IPS-NIHi7 (cell line): ENCODE data around the gene FNDC8.
"Not testable (repeated sequence)": the region's sequence is repeated elsewhere in the genome, so short reads cannot be mapped to it uniquely, and the experiment has no call there.

Experiments used
- DNase-seq: peaks from one replicate; pipeline ENCODE4 v3.0.0; 2012; ENCODE audit warnings: mixed read lengths; ENCODE audit errors: extremely low spot score

The FNDC8 gene

DNA sequence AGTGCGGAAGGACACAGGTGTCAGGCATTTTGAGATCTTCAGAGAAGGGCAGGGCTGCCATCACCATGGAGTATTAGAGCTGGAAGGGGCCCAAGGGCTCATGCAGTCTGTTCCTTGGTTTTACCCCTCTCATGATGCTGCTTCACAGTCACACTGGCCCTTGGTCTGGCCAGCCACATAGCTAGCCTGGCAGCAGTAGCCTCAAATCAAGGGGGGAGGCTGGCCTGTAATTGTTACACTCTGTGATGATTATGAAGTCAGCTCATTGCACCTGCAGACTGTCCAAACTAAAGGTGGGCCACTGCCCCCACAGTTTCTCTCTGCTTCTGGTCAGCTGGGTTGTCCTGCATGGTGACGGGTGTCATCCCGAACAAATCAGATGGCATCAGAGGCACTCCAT is at the start of gene FNDC8:
TSS of gene FNDC8 (plus strand) at position 301 of the 400 bp plus-strand sequence. CDS start at position 380, 79 bp downstream.
- no peak for DNase-seq

- no peak for DNase-seq
Observed at GRCh38 chr17:35073183-35073790, 48.1 kb upstream of the FNDC8 start.

DNA sequence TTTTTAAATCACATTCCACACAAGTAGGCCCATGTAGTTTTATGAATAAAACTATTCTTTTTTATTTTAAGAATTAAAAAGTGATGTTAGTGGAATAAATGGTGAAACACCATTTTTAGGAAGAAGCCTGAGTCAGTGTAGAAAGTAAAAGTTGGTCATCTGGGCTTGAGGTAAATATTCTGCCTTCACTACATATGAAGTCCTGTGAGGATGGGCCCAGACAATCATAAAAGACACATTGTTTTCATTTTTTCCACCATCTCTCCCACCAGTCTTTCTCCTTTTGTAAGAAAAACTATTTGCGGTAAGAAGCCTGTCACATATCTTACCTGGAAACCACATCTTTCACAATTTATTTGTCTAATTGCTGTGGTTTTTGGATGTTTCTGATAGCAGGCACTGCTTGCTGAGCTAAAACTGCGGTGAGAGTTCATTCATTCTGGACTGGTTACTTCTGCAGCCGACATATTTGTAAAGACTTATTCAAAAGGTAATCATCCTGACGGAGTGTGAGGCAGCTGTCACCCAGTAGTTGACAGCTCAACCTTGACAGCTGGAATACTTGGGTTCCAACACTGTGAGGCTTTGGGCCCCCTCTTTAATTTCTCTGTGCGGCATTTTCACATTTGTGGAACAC is 47.3 kb upstream of the FNDC8 start:
- no peak for DNase-seq

- DNase-seq, result no peak
Observed at GRCh38 chr17:35074711-35075707, 46.4 kb upstream of the FNDC8 start.

DNA sequence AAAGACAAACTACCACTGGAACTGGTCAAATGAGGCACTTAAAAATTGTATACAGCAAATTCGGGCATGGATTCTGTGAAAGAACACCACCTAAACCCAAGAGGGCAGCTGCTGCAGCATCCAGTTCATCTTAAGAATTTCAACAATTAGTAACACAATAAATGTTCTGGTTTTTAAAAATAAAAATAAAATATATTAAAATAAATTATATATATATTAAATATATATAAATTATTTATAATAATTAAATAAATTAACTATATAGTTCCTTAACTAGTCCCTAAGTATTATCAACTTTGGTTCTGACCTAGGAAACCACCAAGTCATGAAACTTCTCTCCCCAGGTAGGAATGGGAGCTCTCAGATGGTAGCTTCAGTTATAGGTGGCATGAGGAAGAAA is 44.5 kb upstream of the FNDC8 start:
- no peak for DNase-seq

- no peak for DNase-seq
Observed at GRCh38 chr17:35079547-35080423, 41.6 kb upstream of the FNDC8 start.

- DNase-seq, result no peak
Observed at GRCh38 chr17:35080536-35080935, 40.9 kb upstream of the FNDC8 start.

DNA sequence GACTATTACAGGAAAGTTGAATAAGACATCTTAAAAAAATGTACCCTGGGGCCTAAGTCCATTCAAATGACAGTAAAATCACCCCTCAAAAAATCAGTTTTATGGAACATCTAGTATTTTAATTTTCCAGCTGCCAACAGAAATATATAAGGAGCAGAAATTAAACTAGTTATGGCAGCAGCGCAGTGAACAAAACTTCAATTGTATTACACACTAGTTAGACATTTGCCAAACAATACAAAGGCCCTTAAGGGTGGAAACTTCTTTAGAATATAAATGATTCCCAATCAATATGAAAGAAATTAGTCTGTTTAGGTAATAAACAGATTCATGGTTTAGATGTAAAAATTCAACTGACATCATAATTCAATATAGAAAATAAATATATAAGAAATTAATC is 39.8 kb upstream of the FNDC8 start:
- DNase-seq, result no peak

DNA sequence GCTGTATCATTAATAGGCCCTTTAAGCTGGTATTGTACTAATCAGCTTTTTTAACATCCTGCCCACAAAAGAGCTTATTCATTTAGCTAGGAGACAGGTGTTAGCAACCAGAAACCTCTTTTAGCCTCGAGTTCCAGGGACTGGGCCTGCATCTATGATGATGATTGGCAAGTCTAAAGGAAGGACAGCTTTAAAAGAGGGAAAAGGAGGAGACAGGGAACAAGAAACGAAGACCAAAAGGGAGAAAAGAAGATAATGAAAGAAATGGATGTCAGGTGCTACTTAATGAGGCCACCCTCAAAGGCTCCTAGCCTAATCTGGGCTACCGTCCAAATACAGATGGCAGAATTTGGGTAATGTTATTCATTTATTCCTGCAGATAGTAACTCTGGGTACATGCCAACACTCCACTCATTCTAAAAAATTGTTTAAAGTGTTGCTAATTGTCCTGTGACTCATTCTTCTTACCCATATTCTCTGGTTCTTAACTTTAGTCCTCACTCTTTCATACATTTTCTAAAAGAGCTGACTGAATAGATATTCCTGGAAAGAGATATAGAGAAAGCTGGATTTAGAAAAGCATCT is 39.2 kb upstream of the FNDC8 start:
- no peak for DNase-seq

GRCh38 chr17:35083071-35083470 is 38.3 kb upstream of the FNDC8 start:
- no peak for DNase-seq

GRCh38 chr17:35084987-35085386 is 36.4 kb upstream of the FNDC8 start:
- DNase-seq, result no peak

- no peak for DNase-seq
Observed at GRCh38 chr17:35086164-35086563, 35.3 kb upstream of the FNDC8 start.

GRCh38 chr17:35086931-35087573 is 34.4 kb upstream of the FNDC8 start:
- no peak for DNase-seq

GRCh38 chr17:35087731-35088355 is 33.6 kb upstream of the FNDC8 start:
- DNase-seq, result no peak

- peak; percentile 20 for DNase-seq
Observed at GRCh38 chr17:35088356-35088880, 33.0 kb upstream of the FNDC8 start.

DNA sequence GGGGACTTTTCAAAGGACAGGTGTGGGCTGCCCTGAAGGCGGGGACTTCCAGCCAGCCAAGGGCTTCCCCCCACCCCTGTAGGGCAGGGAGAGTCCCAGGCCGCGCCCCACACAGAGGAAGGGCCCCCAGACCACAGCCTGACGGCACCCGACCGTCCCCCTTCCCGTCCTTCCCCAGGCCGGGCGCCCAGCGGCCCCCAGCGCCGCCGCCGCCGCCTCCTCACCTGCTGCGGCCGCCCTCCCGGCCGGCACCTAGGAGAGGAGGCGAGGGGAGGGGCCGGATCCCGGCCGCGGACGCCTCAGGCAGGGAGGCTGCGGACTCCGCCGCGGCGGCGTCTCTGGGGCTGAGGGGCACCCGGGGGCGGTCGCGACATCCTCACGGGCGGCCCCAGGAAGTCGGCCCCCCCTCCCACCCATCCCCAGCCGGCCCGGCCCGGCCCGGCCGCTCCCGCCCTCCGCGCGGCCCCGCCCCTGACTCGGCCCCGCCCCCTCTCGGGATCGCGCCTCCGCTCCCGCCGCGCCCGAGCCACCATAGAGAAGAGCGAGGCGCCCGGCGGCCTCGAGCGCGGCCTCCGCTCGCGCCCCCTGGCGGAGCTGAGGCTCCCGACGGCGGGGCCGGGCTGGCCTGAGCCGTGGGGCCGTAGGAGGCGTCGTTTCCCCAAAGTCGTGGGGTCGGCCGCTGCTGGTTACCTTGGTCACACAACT is 32.4 kb upstream of the FNDC8 start:
- DNase-seq, result peak; percentile 87

DNA sequence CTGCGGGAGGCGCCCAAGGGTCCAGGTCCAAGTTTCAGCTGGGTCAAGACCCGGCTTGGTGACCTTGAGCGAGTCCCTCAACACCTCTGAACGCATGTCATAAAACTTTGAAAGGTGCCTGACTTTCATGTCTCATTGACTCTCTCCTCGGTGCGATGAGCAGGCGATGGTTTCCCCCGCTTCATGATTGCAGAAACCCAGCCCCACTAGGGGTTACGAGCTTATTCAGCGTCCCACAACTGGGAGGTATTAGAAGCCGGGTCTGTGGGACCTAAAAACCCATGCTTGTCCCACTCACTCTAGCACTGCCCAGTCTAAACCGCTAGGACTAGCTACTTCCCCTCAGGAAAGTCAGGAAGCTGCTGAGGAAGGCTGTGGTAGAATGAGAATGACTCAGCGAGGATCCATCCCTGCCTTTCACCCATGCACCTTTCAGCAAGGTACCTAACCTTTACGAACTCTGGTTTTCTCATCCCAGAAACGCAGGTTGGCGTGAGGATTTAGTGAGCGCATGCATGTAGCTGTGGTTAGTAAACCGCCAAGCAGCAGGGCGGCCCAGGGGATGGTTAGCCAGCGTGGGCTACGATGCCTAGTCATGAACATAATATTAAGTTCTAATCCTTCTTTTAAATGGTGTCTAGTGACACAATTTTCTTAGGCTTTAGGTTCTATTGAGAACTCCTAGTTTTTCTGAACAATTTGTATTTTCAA is 31.7 kb upstream of the FNDC8 start:
- peak; percentile 55 for DNase-seq

- not testable (repeated sequence) for DNase-seq
Observed at GRCh38 chr17:35090707-35091106, 30.7 kb upstream of the FNDC8 start.

DNA sequence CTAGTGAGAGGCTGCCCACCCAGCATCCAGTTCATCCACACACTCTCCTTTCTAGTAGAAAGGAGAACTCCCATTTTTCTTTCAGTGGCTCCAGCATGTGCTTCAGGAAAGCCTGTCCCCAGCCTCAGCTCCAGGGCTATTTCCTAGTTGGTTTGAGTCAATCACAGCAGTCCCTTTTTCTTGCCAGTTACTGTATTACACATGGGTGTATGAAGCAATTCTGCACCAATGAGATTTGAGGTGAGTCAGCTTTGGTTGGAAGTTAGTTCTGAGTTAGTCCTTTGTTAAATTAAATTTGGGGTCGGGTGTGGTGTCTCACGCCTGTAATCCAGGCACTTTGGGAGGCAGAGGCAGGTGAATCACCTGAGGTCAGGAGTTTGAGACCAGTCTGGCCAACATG is 26.5 kb upstream of the FNDC8 start:
- no peak for DNase-seq
